Measurements from ENCODE around the gene MTHFD2L. TPM values are rescaled to one million over a fixed set of nuclear protein-coding genes. Genes with fewer than 3 reads are reported as not detected.

Gene MTHFD2L
- total RNA-seq, 1 donor from 2014 or later = 13.8 TPM

GRCh38 chr4:74190332-74190731 is 32.4 kb downstream of the MTHFD2L start:
- TF ChIP-seq, protein P1, sequence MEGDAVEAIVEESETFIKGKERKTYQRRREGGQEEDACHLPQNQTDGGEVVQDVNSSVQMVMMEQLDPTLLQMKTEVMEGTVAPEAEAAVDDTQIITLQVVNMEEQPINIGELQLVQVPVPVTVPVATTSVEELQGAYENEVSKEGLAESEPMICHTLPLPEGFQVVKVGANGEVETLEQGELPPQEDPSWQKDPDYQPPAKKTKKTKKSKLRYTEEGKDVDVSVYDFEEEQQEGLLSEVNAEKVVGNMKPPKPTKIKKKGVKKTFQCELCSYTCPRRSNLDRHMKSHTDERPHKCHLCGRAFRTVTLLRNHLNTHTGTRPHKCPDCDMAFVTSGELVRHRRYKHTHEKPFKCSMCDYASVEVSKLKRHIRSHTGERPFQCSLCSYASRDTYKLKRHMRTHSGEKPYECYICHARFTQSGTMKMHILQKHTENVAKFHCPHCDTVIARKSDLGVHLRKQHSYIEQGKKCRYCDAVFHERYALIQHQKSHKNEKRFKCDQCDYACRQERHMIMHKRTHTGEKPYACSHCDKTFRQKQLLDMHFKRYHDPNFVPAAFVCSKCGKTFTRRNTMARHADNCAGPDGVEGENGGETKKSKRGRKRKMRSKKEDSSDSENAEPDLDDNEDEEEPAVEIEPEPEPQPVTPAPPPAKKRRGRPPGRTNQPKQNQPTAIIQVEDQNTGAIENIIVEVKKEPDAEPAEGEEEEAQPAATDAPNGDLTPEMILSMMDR (IDR thresholded peaks at IDR 0.05; ENCODE audit: borderline replicate concordance) = no peak
- Histone ChIP-seq H3K27ac (replicated peaks) (no peak overlapping the region), H3K9me3 (replicated peaks) (peaks cover 10% of the 10 kb centered on the region), H3K4me3 (no peak overlapping the region), H3K36me3 (peaks cover 4% of the 10 kb centered on the region), H3K4me1 (no peaks in the 10 kb centered on the region), H3K27me3 (ENCODE audit: low read depth) (no peaks in the 10 kb centered on the region)
- DNase-seq = no peak
- intact Hi-C loops (cut with micrococcal nuclease) = no loop called here

- Histone ChIP-seq H3K4me1 (no peaks in the 10 kb centered on the region), H3K36me3 (peaks cover 4% of the 10 kb centered on the region), H3K27ac (replicated peaks) (no peak overlapping the region), H3K4me3 (no peak overlapping the region), H3K27me3 (ENCODE audit: low read depth) (no peaks in the 10 kb centered on the region), H3K9me3 (replicated peaks) (peaks cover 10% of the 10 kb centered on the region)
- intact Hi-C loops (cut with micrococcal nuclease) = no loop called here
- TF ChIP-seq, protein P1 (IDR thresholded peaks at IDR 0.05; ENCODE audit: borderline replicate concordance) = no peak
- no peak for DNase-seq
These were observed 33.0 kb downstream of the MTHFD2L start for GRCh38 chr4:74190919-74191397.

DNA sequence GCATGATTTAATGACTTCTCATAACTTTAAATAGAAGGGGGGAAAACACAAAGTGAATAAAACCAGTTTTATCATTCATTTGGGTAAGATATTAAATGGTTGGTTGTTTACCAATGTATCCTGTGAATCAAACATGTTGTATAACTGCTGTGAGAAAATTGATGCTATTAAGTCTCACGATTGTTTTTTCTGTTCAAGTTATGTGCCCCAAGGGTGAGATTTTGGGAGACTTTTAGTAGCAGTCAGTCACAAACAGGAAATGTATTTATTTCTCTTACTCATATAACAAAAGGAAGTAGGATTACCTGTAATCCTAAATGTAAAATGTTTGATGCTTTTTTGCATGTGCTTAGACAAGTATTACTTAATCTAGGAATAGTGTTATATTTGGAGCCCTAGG is 39.2 kb downstream of the MTHFD2L start:
- H3K27me3 ChIP-seq (ENCODE audit: low read depth) = no peaks in the 10 kb centered on the region
- H3K9me3 ChIP-seq (replicated peaks) = peaks cover 10% of the 10 kb centered on the region
- peaks cover 20% of the 10 kb centered on the region for H3K36me3 ChIP-seq
- H3K4me1 ChIP-seq = no peaks in the 10 kb centered on the region
- no peak overlapping the region for H3K4me3 ChIP-seq
- no peak overlapping the region for H3K27ac ChIP-seq (replicated peaks)
- intact Hi-C loops (cut with micrococcal nuclease) = no loop called here
- no peak for DNase-seq
- TF ChIP-seq, protein P1 (IDR thresholded peaks at IDR 0.05; ENCODE audit: borderline replicate concordance) = no peak

- peaks cover 4% of the 10 kb centered on the region for H3K4me1 ChIP-seq
- no peaks in the 10 kb centered on the region for H3K27me3 ChIP-seq (ENCODE audit: low read depth)
- H3K36me3 ChIP-seq = peaks cover 22% of the 10 kb centered on the region
- TF ChIP-seq, protein P1 (IDR thresholded peaks at IDR 0.05; ENCODE audit: borderline replicate concordance) = no peak
- H3K4me3 ChIP-seq = no peak overlapping the region
- DNase-seq = no peak
- no peak overlapping the region for H3K27ac ChIP-seq (replicated peaks)
- no peaks in the 10 kb centered on the region for H3K9me3 ChIP-seq (replicated peaks)
- intact Hi-C loops (cut with micrococcal nuclease) = no loop called here
These were observed 44.2 kb downstream of the MTHFD2L start for GRCh38 chr4:74202062-74202586.

GRCh38 chr4:74203467-74203866 is 45.5 kb downstream of the MTHFD2L start:
- peaks cover 9% of the 10 kb centered on the region for H3K4me1 ChIP-seq
- H3K9me3 ChIP-seq (replicated peaks) = no peaks in the 10 kb centered on the region
- intact Hi-C loops (cut with micrococcal nuclease) = no loop called here
- H3K27ac ChIP-seq (replicated peaks) = no peak overlapping the region
- no peaks in the 10 kb centered on the region for H3K27me3 ChIP-seq (ENCODE audit: low read depth)
- H3K4me3 ChIP-seq = no peak overlapping the region
- H3K36me3 ChIP-seq = peaks cover 22% of the 10 kb centered on the region
- TF ChIP-seq, protein P1 (IDR thresholded peaks at IDR 0.05; ENCODE audit: borderline replicate concordance) = no peak
- DNase-seq = no peak

Measured in left ventricle myocardium inferior (tissue), 1 donor.